ENCODE measurements around the gene NLRC5. TPM values are rescaled to one million over a fixed set of nuclear protein-coding genes. Genes with fewer than 3 reads are reported as not detected.

The NLRC5 gene
- total RNA-seq, 1 experiment from 2014 or later, result 2.4 TPM

DNA sequence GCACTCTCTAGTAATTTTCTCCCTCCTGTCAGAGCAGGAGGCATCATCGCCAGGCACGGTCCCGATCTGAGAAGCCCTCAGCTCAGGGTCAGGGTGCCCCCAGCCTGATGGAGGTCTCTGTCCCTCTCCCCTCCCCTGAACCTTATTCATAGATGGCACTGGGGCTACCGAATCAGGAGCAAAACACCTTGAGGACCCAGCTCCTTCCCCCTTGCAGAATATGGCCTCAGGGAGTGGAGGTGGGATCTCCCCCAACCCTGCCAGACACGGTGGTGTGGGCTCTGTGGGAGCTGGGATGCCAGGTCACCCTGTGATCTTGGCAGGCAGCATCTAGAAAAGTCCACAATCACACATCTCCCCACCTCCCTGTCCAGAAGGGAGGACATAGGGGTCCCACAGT, 105.6 kb downstream of the NLRC5 start:
- no peak for DNase-seq
- no peak overlapping the region for H3K4ac ChIP-seq (ENCODE audit: low read depth, low read length)
- peaks cover 0 to 5% (median 0%) of the 10 kb centered on the region in 3 experiments; a peak in 4 of 7 replicates for H3K36me3 Mint-ChIP-seq (ENCODE audit: insufficient read depth in 1 of 3, low read depth in 3 of 3)
- H4K20me1 ChIP-seq (ENCODE audit: control insufficient read depth, insufficient read depth, insufficient read length), result no peaks in the 10 kb centered on the region
- no peaks in the 10 kb centered on the region for H3K79me1 ChIP-seq (ENCODE audit: insufficient read depth, low read depth, low read length, poor library complexity, severe bottlenecking)
- H3K4me1 Mint-ChIP-seq, result peaks cover 15 to 28% of the 10 kb centered on the region in 2 experiments
- H4K91ac ChIP-seq (ENCODE audit: insufficient read length, low read depth, low read length), result no peak overlapping the region
- H2AK5ac ChIP-seq (ENCODE audit: insufficient read length, low read length), result no peak overlapping the region
- H4K5ac ChIP-seq (ENCODE audit: insufficient read length, low read depth, low read length), result no peak overlapping the region
- no peak overlapping the region for H3K27ac ChIP-seq (ENCODE audit: insufficient read length, low read depth, low read length)
- no peaks in the 10 kb centered on the region; the same call in 1 of the 2 replicates for H3K4me1 ChIP-seq (ENCODE audit: insufficient read depth, low read length)
- H3K14ac ChIP-seq (ENCODE audit: insufficient read depth, low read length), result no peak overlapping the region
- H3K79me2 ChIP-seq (ENCODE audit: insufficient read depth, low read length), result no peaks in the 10 kb centered on the region
- H3K9ac ChIP-seq (ENCODE audit: extremely low read depth, insufficient read length, low read length), result no peak overlapping the region
- no peak overlapping the region for H4K8ac ChIP-seq (replicated peaks; ENCODE audit: insufficient read length, low read depth, low read length)
- no peak overlapping the region for H3K18ac ChIP-seq (ENCODE audit: insufficient read length, low read depth, low read length)
- no peak overlapping the region; a peak in 1 of 5 replicates for H3K4me3 Mint-ChIP-seq
- no peak overlapping the region for H2BK20ac ChIP-seq (ENCODE audit: low read depth, low read length, poor library complexity, severe bottlenecking)
- no peak overlapping the region for H3T11ph ChIP-seq (ENCODE audit: low read length)
- TF ChIP-seq, protein P1, sequence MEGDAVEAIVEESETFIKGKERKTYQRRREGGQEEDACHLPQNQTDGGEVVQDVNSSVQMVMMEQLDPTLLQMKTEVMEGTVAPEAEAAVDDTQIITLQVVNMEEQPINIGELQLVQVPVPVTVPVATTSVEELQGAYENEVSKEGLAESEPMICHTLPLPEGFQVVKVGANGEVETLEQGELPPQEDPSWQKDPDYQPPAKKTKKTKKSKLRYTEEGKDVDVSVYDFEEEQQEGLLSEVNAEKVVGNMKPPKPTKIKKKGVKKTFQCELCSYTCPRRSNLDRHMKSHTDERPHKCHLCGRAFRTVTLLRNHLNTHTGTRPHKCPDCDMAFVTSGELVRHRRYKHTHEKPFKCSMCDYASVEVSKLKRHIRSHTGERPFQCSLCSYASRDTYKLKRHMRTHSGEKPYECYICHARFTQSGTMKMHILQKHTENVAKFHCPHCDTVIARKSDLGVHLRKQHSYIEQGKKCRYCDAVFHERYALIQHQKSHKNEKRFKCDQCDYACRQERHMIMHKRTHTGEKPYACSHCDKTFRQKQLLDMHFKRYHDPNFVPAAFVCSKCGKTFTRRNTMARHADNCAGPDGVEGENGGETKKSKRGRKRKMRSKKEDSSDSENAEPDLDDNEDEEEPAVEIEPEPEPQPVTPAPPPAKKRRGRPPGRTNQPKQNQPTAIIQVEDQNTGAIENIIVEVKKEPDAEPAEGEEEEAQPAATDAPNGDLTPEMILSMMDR (conservative IDR thresholded peaks at IDR 0.05), result no peak
- H2BK12ac ChIP-seq (ENCODE audit: insufficient read length, low read depth, low read length), result no peak overlapping the region
- H2BK15ac ChIP-seq (ENCODE audit: low read depth, low read length), result no peak overlapping the region
- no peaks in the 10 kb centered on the region for H3K9me3 ChIP-seq (ENCODE audit: control insufficient read depth, low read depth, low read length)
- peaks cover 3% of the 10 kb centered on the region; the same call in 1 of the 2 replicates for H3K27me3 ChIP-seq (ENCODE audit: insufficient read depth, low read length)
- no peak overlapping the region for H3K27ac Mint-ChIP-seq
- H3K27me3 Mint-ChIP-seq (ENCODE audit: low read depth), result peaks cover 40% of the 10 kb centered on the region
- no peak overlapping the region for H2BK5ac ChIP-seq (ENCODE audit: insufficient read length, low read length)
- H3K23me2 ChIP-seq (ENCODE audit: insufficient read length, low read depth, low read length, poor library complexity, severe bottlenecking), result peaks cover 18% of the 10 kb centered on the region
- no peak overlapping the region for H3K56ac ChIP-seq (ENCODE audit: insufficient read length, low read depth, low read length)
- no peak overlapping the region for H3K23ac ChIP-seq (ENCODE audit: insufficient read length, low read depth, low read length)
- no peak overlapping the region for H3K4me2 ChIP-seq (ENCODE audit: insufficient read depth, insufficient read length, low read length)
- no peak overlapping the region for H2BK120ac ChIP-seq (ENCODE audit: low read depth, low read length, poor library complexity, severe bottlenecking)
- no peak overlapping the region for H2AFZ ChIP-seq (ENCODE audit: low read length)
- no CpG with 5 or more reads among the region's 5 CpGs for WGBS (ENCODE audit: extremely low coverage, insufficient read length, low lambda C conversion rate)
- H3K9me3 Mint-ChIP-seq, result peaks cover 0 to 5% of the 10 kb centered on the region in 2 experiments; a peak in 2 of 5 replicates

Data from H9 (cell line).